SK-N-SH (cell line): Measurements from ENCODE around the gene DMKN. TPM values are rescaled to one million over a fixed set of nuclear protein-coding genes. Genes with fewer than 3 reads are reported as not detected.
"Not testable (repeated sequence)": the region's sequence is repeated elsewhere in the genome, so short reads cannot be mapped to it uniquely, and the experiment has no call there.

Source experiments
- CTCF ChIA-PET: fragments of 300-600, 350-600 bp; formaldehyde crosslinking; extraction: SDS; loops from one replicate; lab custom pipeline; 2021; lab: Yijun Ruan, JAX
- POLR2A ChIA-PET: fragments of 350-600 bp; sonication (Branson Sonifier 250); formaldehyde crosslinking; extraction: SDS; loops from one replicate; lab custom pipeline; 2020; ENCODE audit warnings: antibody characterized with exemption, inconsistent platforms; lab: Yijun Ruan, JAX
- DNase-seq: peaks from one replicate; pipeline ENCODE4 v3.0.0; 2012
- H2AFZ ChIP-seq: fragments of 200-600 bp; sonication (generic); 2 replicates; pipeline ENCODE4 v1.8.1; 2016; ENCODE audit warnings: antibody characterized with exemption, mild to moderate bottlenecking, low read depth
- H3F3A ChIP-seq: fragments of 200-600 bp; sonication (generic); replicated peaks from 2 replicates; pipeline ENCODE3; 2016; ENCODE audit warnings: antibody characterized with exemption, mild to moderate bottlenecking; ENCODE audit not compliant: insufficient read depth
- H3K27ac ChIP-seq, 2 experiments: fragments of 200-500 bp in 1 of 2; fragments of 200-600 bp in 1 of 2; sonication (Bioruptor generic) in 1 of 2; sonication (generic), shearing (Covaris generic) in 1 of 2; 2 replicates each; pipeline versions ENCODE4 v1.5.1 to v1.6.1; 2014 to 2016; ENCODE audit warnings: low read depth in 2 of 2, inconsistent platforms in 1 of 2, low read length in 1 of 2, mild to moderate bottlenecking in 1 of 2, mixed read lengths in 1 of 2
- H3K27me3 ChIP-seq: fragments of 200-600 bp; sonication (generic), shearing (Covaris generic); 2 replicates; pipeline ENCODE4 v1.6.1; 2016; ENCODE audit warnings: mixed run types; ENCODE audit not compliant: insufficient read depth
- H3K36me3 ChIP-seq, 2 experiments: fragments of 200-500 bp in 1 of 2; fragments of 200-600 bp in 1 of 2; sonication (Bioruptor generic) in 1 of 2; sonication (generic) in 1 of 2; replicated peaks in 1 of 2; 2 replicates each; pipeline versions ENCODE3 to v1.5.1; 2014 to 2016; ENCODE audit warnings: low read length in 1 of 2, mild to moderate bottlenecking in 1 of 2; ENCODE audit not compliant: insufficient read depth in 2 of 2, control insufficient read depth in 1 of 2
- H3K4me1 ChIP-seq, 2 experiments: fragments of 200-500 bp in 1 of 2; fragments of 200-600 bp in 1 of 2; sonication (Bioruptor generic) in 1 of 2; sonication (generic), shearing (Covaris generic) in 1 of 2; 2 replicates each; pipeline versions ENCODE4 v1.5.1 to v1.6.1; 2014 to 2016; ENCODE audit warnings: low read depth in 1 of 2, low read length in 1 of 2, mixed run types in 1 of 2; ENCODE audit not compliant: insufficient read depth in 2 of 2, control insufficient read depth in 1 of 2
- H3K4me2 ChIP-seq: fragments of 200-600 bp; sonication (generic), shearing (Covaris generic); 2 replicates; pipeline ENCODE4 v1.6.1; 2017; ENCODE audit warnings: mixed run types
- H3K4me3 ChIP-seq, 2 experiments: fragments of 200-500 bp in 1 of 2; fragments of 200-600 bp in 1 of 2; sonication (Bioruptor generic) in 1 of 2; sonication (generic), shearing (Covaris generic) in 1 of 2; 2 replicates each; pipeline versions ENCODE4 v1.5.1 to v1.8.1; 2014 to 2016; ENCODE audit warnings: low read depth in 2 of 2, inconsistent platforms in 1 of 2, low read length in 1 of 2, mild to moderate bottlenecking in 1 of 2, mixed read lengths in 1 of 2, moderate library complexity in 1 of 2
- H3K79me2 ChIP-seq: fragments of 200-600 bp; sonication (generic); 2 replicates; pipeline ENCODE4 v1.8.1; 2017; ENCODE audit warnings: mild to moderate bottlenecking; ENCODE audit not compliant: insufficient read depth
- H3K9ac ChIP-seq: fragments of 200-600 bp; sonication (generic); 2 replicates; pipeline ENCODE4 v1.6.1; 2017; ENCODE audit warnings: mixed run types
- H3K9me2 ChIP-seq: fragments of 200-600 bp; sonication (generic); 2 replicates; pipeline ENCODE4 v1.6.1; 2017; ENCODE audit warnings: mixed run types
- H3K9me3 ChIP-seq: fragments of 200-600 bp; sonication (generic); 2 replicates; pipeline ENCODE4 v1.6.1; 2017; ENCODE audit warnings: mixed run types, mild to moderate bottlenecking, moderate library complexity
- H4K20me1 ChIP-seq: fragments of 200-600 bp; sonication (generic); 2 replicates; pipeline ENCODE4 v1.6.1; 2017; ENCODE audit warnings: mild to moderate bottlenecking, mixed run types; ENCODE audit not compliant: insufficient read depth
- CHD2 ChIP-seq: fragments of 150-350 bp; IDR thresholded peaks from 2 replicates; pipeline ENCODE4 v1.6.1; 2018; ENCODE audit warnings: low read length; ENCODE audit not compliant: partially characterized antibody
- EZH2phosphoT487 ChIP-seq: fragments of 200-600 bp; sonication (generic); IDR thresholded peaks from 2 replicates; pipeline ENCODE4 v1.6.1; 2017; ENCODE audit warnings: low read depth, mixed run types, mild to moderate bottlenecking, antibody characterized with exemption, moderate library complexity, borderline replicate concordance
- FOSL2 ChIP-seq: IDR thresholded peaks from 2 replicates; pipeline ENCODE4 v1.4.0; 2012; ENCODE audit warnings: low read depth, mild to moderate bottlenecking, moderate library complexity, borderline replicate concordance
- FOXJ3 ChIP-seq: sonication (generic); formaldehyde crosslinking; IDR thresholded peaks from 2 replicates; pipeline ENCODE4 v1.5.1; 2020; ENCODE audit warnings: mild to moderate bottlenecking, missing genetic modification reagents
- JUND ChIP-seq: IDR thresholded peaks from 2 replicates; pipeline ENCODE4 v1.4.0; 2012
- MEF2A ChIP-seq: IDR thresholded peaks from 2 replicates; pipeline ENCODE4 v1.4.0; 2012; ENCODE audit warnings: low read depth, borderline replicate concordance
- MXI1 ChIP-seq: IDR thresholded peaks from 2 replicates; pipeline ENCODE4 v1.6.1; 2012; ENCODE audit warnings: mild to moderate bottlenecking, low read depth, low read length, improper control_type of control experiment
- NRF1 ChIP-seq: IDR thresholded peaks from 2 replicates; pipeline ENCODE4 v1.6.1; 2012; ENCODE audit warnings: low read depth, mild to moderate bottlenecking, low read length
- POLR2AphosphoS5 ChIP-seq: IDR thresholded peaks from 2 replicates; pipeline ENCODE4 v1.6.1; 2012; ENCODE audit warnings: low read depth, low read length
- RXRA ChIP-seq: IDR thresholded peaks from 2 replicates; pipeline ENCODE4 v1.4.0; 2012; ENCODE audit warnings: low read depth, mild to moderate bottlenecking, borderline replicate concordance
- SIN3A ChIP-seq: IDR thresholded peaks from 2 replicates; pipeline ENCODE4 v1.6.1; 2012; ENCODE audit warnings: low read depth, mild to moderate bottlenecking, low read length, moderate library complexity, borderline replicate concordance
- TAF1 ChIP-seq: IDR thresholded peaks from 2 replicates; pipeline ENCODE4 v1.6.1; 2012; ENCODE audit warnings: low read depth, mild to moderate bottlenecking, low read length, moderate library complexity, borderline replicate concordance
- WGBS: methylation state at CpG from one replicate; pipeline ENCODE4 v1.1.6; 2017; ENCODE audit warnings: low lambda C conversion rate; 5-methylcytosine and 5-hydroxymethylcytosine counted together
- polyA plus RNA-seq, 3 experiments: library from polyadenylated mRNA; depleted of rRNA; stranded (reverse); fragments of >200 nt; gene quantifications; 2 replicates each; pipeline ENCODE4 v1.2.3, GENCODE V29; 2012
- TF ChIP-seq, protein P1 (sequence below): fragments of 150-350 bp; IDR thresholded peaks from 2 replicates; pipeline ENCODE4 v1.6.1; 2017; ENCODE audit warnings: antibody characterized with exemption, low read length, low read depth, borderline replicate concordance
- TF ChIP-seq, protein P2 (sequence below): IDR thresholded peaks from 2 replicates; pipeline ENCODE4 v1.6.1; 2012; ENCODE audit warnings: mild to moderate bottlenecking, low read depth, low read length, moderate library complexity
- TF ChIP-seq, protein P3 (sequence below): IDR thresholded peaks from 2 replicates; pipeline ENCODE4 v1.4.0; 2012; ENCODE audit warnings: low read depth, borderline replicate concordance
- TF ChIP-seq, protein P4 (sequence below): IDR thresholded peaks from 2 replicates; pipeline ENCODE4; 2012

The DMKN gene
- polyA plus RNA-seq, 1 of the 3 experiments (the other 2 are of a cell fraction) = not detected

DNA sequence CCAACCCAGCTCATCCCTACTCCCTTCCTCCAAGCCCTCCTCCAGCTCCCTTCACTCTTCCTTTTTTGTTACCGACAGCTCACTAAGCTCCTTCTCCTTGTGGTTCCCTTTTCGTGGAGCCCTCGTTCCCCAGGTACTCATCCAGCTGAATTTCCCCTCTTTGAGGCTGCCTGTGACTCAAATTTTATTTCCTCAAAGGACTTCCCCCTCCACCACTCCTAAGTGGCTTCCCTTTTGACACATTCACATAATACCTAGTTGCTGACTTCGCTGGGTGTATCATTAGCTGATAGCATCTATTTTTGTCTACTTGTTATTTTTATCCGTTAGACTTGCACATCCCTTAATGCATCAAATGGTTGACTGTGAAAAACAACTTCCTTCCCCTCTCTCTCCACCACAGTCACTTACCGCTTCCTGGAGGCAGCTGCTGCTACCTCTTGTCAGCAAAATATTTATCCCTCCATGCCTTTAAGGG, 50.9 kb downstream of the DMKN start (continued):
- TF ChIP-seq, protein P1, sequence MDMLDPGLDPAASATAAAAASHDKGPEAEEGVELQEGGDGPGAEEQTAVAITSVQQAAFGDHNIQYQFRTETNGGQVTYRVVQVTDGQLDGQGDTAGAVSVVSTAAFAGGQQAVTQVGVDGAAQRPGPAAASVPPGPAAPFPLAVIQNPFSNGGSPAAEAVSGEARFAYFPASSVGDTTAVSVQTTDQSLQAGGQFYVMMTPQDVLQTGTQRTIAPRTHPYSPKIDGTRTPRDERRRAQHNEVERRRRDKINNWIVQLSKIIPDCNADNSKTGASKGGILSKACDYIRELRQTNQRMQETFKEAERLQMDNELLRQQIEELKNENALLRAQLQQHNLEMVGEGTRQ = no peak

DNA sequence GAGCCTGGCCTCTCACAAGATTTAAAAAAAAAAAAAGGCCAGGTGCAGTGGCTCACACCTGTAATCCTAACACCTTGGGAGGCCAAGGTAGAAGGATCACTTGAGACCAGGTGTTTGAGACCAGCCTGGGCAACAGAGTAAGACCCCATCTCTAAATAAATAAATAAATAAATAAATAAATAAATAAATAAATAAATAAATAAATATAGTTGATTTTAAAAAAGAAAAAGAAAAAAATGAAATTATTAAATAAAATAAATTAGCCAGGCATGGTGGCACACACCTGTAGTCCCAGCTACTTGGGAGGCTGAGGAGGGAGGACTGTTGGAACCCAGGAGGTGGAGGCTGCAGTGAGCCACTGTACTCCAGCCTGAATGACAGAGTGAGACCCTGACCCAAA, 51.7 kb downstream of the DMKN start:
- H3K36me3 ChIP-seq, H3K9me3 ChIP-seq, H3K4me1 ChIP-seq, H3K79me2 ChIP-seq, H3K4me3 ChIP-seq, H3K27ac ChIP-seq, POLR2A ChIA-PET, H3K9ac ChIP-seq, DNase-seq, H3K4me2 ChIP-seq, H4K20me1 ChIP-seq, H3K9me2 ChIP-seq, H2AFZ ChIP-seq, H3F3A ChIP-seq: not testable (repeated sequence)
- CTCF ChIA-PET = interaction anchor here (2.0 to 2.9 kb wide), 2 partner anchors 33 to 109 kb away, joined by 6 to 11 read pairs; no protein-coding TSS in a partner anchor
- H3K27me3 ChIP-seq = peaks cover 33% of the 10 kb centered on the region

DNA sequence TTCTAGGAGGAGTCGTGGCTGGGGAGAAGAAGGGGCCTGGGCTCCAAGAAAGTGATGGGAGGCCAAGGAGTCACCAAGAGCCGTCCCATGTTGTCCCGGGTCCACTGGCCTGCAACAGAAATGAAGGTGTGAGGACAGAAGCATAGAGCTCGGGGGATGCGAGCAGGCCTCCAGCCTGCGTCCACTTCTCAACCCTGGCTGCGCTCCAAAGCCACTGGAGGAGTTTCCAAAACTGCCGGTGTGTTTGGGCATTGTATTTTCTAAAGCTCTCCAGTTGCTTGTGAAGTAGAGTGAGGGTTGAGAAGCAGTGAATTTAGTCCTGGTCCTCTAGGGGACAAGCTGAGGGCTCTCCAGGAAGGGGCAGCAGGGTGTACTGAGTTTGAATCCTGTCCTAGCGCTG, 52.4 kb downstream of the DMKN start:
- no peak overlapping the region for H2AFZ ChIP-seq
- no peaks in the 10 kb centered on the region for H3K9me2 ChIP-seq
- H3K9ac ChIP-seq = no peak overlapping the region
- H3K79me2 ChIP-seq = no peaks in the 10 kb centered on the region
- DNase-seq = no peak
- H3K27ac ChIP-seq = no peak overlapping the region
- ChIA-PET POLR2A (no interaction called here), CTCF (interaction anchor here (0.6 to 2.9 kb wide), 5 partner anchors 14 to 108 kb away, joined by 3 to 11 read pairs (median 5); partner anchors contain the start of gene FFAR2)
- H3K27me3 ChIP-seq = peaks cover 28% of the 10 kb centered on the region; the same call in 1 of the 2 replicates
- no peaks in the 10 kb centered on the region for H3K36me3 ChIP-seq
- H3K4me1 ChIP-seq = peaks cover 0 to 5% of the 10 kb centered on the region in 2 experiments; a peak in 1 of 4 replicates
- no peaks in the 10 kb centered on the region for H3F3A ChIP-seq
- WGBS = 46% methylated on average over 7 of the region's 9 CpGs
- no peaks in the 10 kb centered on the region for H3K9me3 ChIP-seq
- no peak overlapping the region for H3K4me2 ChIP-seq
- no peak overlapping the region for H3K4me3 ChIP-seq
- H4K20me1 ChIP-seq = no peaks in the 10 kb centered on the region
- TF ChIP-seq RXRA = no peak
- no peak for TF ChIP-seq FOSL2
- TF ChIP-seq, protein P2, sequence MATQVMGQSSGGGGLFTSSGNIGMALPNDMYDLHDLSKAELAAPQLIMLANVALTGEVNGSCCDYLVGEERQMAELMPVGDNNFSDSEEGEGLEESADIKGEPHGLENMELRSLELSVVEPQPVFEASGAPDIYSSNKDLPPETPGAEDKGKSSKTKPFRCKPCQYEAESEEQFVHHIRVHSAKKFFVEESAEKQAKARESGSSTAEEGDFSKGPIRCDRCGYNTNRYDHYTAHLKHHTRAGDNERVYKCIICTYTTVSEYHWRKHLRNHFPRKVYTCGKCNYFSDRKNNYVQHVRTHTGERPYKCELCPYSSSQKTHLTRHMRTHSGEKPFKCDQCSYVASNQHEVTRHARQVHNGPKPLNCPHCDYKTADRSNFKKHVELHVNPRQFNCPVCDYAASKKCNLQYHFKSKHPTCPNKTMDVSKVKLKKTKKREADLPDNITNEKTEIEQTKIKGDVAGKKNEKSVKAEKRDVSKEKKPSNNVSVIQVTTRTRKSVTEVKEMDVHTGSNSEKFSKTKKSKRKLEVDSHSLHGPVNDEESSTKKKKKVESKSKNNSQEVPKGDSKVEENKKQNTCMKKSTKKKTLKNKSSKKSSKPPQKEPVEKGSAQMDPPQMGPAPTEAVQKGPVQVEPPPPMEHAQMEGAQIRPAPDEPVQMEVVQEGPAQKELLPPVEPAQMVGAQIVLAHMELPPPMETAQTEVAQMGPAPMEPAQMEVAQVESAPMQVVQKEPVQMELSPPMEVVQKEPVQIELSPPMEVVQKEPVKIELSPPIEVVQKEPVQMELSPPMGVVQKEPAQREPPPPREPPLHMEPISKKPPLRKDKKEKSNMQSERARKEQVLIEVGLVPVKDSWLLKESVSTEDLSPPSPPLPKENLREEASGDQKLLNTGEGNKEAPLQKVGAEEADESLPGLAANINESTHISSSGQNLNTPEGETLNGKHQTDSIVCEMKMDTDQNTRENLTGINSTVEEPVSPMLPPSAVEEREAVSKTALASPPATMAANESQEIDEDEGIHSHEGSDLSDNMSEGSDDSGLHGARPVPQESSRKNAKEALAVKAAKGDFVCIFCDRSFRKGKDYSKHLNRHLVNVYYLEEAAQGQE = no peak
- TF ChIP-seq MEF2A = no peak
- TF ChIP-seq MXI1 = no peak
- no peak for TF ChIP-seq TAF1
- TF ChIP-seq SIN3A = no peak
- TF ChIP-seq CHD2 = no peak
- no peak for TF ChIP-seq NRF1
- TF ChIP-seq JUND = no peak
- TF ChIP-seq, protein P3, sequence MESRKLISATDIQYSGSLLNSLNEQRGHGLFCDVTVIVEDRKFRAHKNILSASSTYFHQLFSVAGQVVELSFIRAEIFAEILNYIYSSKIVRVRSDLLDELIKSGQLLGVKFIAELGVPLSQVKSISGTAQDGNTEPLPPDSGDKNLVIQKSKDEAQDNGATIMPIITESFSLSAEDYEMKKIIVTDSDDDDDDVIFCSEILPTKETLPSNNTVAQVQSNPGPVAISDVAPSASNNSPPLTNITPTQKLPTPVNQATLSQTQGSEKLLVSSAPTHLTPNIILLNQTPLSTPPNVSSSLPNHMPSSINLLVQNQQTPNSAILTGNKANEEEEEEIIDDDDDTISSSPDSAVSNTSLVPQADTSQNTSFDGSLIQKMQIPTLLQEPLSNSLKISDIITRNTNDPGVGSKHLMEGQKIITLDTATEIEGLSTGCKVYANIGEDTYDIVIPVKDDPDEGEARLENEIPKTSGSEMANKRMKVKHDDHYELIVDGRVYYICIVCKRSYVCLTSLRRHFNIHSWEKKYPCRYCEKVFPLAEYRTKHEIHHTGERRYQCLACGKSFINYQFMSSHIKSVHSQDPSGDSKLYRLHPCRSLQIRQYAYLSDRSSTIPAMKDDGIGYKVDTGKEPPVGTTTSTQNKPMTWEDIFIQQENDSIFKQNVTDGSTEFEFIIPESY = no peak
- TF ChIP-seq POLR2AphosphoS5 = no peak
- TF ChIP-seq, protein P1 = no peak
- TF ChIP-seq FOXJ3 = no peak
- no peak for TF ChIP-seq EZH2phosphoT487
- TF ChIP-seq, protein P4, sequence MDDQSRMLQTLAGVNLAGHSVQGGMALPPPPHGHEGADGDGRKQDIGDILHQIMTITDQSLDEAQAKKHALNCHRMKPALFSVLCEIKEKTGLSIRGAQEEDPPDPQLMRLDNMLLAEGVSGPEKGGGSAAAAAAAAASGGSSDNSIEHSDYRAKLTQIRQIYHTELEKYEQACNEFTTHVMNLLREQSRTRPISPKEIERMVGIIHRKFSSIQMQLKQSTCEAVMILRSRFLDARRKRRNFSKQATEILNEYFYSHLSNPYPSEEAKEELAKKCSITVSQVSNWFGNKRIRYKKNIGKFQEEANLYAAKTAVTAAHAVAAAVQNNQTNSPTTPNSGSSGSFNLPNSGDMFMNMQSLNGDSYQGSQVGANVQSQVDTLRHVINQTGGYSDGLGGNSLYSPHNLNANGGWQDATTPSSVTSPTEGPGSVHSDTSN = no peak
